ENCODE results near the gene ZNF195.

Gene ZNF195

DNA sequence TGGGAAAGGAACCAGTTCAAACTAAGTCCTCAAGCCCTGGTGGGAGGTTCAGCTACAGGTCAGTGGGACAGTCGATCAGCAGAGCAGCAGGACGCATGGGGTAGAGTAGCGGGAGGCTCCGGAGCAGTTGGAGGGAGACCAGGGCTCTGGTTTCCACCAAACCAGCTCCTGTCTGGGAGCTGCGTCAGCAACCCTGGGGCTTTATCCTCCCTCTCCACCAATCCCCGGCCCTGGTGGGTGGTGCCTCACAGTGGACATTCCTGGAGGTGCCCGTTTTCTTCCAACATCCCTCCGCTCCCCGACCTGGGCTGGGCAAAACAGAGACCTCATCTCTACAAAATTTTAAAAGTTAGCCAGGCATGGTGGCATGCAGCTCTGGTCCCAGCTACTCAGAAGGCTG lies 32.4 kb downstream of the ZNF195 start:
- Histone ChIP-seq H3K79me2 (ENCODE audit: low read length) (no peaks in the 10 kb centered on the region), H3K27me3 (replicated peaks; ENCODE audit: insufficient read depth, low read length) (no peaks in the 10 kb centered on the region), H3K9ac (ENCODE audit: low read length) (no peak overlapping the region), H3K4me2 (ENCODE audit: low read depth, low read length) (no peak overlapping the region), H3K36me3 (replicated peaks; ENCODE audit: insufficient read depth, low read length) (no peaks in the 10 kb centered on the region), H3K27ac (ENCODE audit: low read length) (no peak overlapping the region), H3K9me3 (replicated peaks; ENCODE audit: insufficient read depth, low read length) (no peaks in the 10 kb centered on the region; the same call in 1 of the 2 replicates), H2AFZ (ENCODE audit: low read length) (no peak overlapping the region), H3K4me1 (ENCODE audit: low read length) (no peaks in the 10 kb centered on the region), H3K4me3 (ENCODE audit: low read length) (no peak overlapping the region), H3K9me2 (replicated peaks; ENCODE audit: insufficient read depth, low read length) (no peaks in the 10 kb centered on the region), H4K20me1 (ENCODE audit: insufficient read depth, low read length) (no peaks in the 10 kb centered on the region), H3F3A (ENCODE audit: insufficient read depth, low read length) (no peaks in the 10 kb centered on the region)
- no peak for TF ChIP-seq EZH2 (optimal IDR thresholded peaks at IDR 0.05; ENCODE audit: low read depth, low read length)
- TF ChIP-seq, protein P1, sequence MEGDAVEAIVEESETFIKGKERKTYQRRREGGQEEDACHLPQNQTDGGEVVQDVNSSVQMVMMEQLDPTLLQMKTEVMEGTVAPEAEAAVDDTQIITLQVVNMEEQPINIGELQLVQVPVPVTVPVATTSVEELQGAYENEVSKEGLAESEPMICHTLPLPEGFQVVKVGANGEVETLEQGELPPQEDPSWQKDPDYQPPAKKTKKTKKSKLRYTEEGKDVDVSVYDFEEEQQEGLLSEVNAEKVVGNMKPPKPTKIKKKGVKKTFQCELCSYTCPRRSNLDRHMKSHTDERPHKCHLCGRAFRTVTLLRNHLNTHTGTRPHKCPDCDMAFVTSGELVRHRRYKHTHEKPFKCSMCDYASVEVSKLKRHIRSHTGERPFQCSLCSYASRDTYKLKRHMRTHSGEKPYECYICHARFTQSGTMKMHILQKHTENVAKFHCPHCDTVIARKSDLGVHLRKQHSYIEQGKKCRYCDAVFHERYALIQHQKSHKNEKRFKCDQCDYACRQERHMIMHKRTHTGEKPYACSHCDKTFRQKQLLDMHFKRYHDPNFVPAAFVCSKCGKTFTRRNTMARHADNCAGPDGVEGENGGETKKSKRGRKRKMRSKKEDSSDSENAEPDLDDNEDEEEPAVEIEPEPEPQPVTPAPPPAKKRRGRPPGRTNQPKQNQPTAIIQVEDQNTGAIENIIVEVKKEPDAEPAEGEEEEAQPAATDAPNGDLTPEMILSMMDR (IDR thresholded peaks at IDR 0.05; ENCODE audit: low read length), result no peak
- TF ChIP-seq EZH2phosphoT487 (IDR thresholded peaks at IDR 0.05; ENCODE audit: low read length), result no peak
- no peak for DNase-seq

DNA sequence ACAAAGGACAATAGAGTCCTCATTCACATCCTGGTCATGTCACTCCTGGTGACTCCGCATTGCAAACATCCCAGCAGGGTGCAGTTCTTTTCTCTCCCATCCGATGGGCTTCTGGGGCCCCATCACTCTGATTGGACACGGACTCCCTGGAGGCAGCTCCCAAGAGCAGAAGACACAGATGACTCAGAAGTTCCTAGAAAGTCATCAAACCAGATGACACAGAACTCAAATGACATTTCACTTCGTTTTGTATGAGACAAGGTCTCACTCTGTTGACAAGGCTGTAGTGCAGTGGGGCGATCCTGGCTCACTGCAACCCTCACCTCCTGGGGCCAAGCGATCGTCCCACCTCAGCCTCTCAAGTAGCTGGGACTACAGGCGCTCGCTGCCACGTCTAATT lies 33.2 kb downstream of the ZNF195 start:
- Histone ChIP-seq H3K79me2 (ENCODE audit: low read length) (no peaks in the 10 kb centered on the region), H3K27me3 (replicated peaks; ENCODE audit: insufficient read depth, low read length) (no peaks in the 10 kb centered on the region), H4K20me1 (ENCODE audit: insufficient read depth, low read length) (no peaks in the 10 kb centered on the region), H3K9me2 (replicated peaks; ENCODE audit: insufficient read depth, low read length) (no peaks in the 10 kb centered on the region), H3K9ac (ENCODE audit: low read length) (no peak overlapping the region), H3K9me3 (replicated peaks; ENCODE audit: insufficient read depth, low read length) (no peaks in the 10 kb centered on the region; the same call in 1 of the 2 replicates), H3K4me2 (ENCODE audit: low read depth, low read length) (no peak overlapping the region), H3K4me1 (ENCODE audit: low read length) (no peaks in the 10 kb centered on the region), H3F3A (ENCODE audit: insufficient read depth, low read length) (no peaks in the 10 kb centered on the region), H3K36me3 (replicated peaks; ENCODE audit: insufficient read depth, low read length) (no peaks in the 10 kb centered on the region), H2AFZ (ENCODE audit: low read length) (no peak overlapping the region), H3K4me3 (ENCODE audit: low read length) (no peak overlapping the region), H3K27ac (ENCODE audit: low read length) (no peak overlapping the region)
- TF ChIP-seq, protein P1 (IDR thresholded peaks at IDR 0.05; ENCODE audit: low read length), result no peak
- TF ChIP-seq EZH2 (optimal IDR thresholded peaks at IDR 0.05; ENCODE audit: low read depth, low read length) (no peak), EZH2phosphoT487 (IDR thresholded peaks at IDR 0.05; ENCODE audit: low read length) (no peak)
- DNase-seq, result no peak

DNA sequence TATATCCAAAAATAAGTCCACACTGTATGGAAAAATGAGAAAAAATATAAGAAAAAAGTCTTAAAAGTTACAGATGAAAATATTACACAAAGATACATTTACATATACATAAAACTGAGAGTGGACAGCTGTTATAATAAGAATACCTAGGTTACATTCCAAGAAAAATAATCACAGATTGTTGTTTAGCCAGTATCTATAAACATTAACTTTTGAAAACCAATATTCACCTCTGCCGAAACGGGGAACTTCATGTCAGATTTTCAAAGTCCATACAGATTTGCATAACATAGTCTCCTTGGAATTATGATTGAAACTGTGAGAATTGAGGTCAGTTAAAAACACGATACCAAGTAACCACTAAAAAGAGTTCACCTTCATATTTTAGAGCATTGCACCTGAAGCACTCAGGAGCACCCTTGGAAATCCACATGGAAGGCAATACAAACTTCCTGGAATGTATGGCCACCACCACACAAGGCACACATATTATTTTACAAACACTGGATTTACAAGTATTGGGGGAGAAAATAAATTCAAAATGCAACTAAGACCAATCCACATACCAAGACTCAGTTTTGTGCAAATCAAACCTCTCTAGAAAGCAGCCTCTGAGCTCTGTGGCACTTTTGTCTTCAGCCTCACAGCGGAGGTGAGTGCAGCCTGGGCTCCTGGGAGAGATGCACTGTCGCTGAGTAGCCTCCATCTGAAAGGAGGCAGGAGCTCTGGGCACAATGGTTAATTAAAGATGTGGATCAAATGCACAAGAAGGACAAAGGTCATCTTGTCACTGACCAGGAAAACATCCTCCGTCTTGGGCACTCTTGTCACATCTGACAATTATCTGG lies 34.4 kb downstream of the ZNF195 start:
- H3K27ac ChIP-seq (ENCODE audit: low read length), result no peak overlapping the region
- H3K9me3 ChIP-seq (replicated peaks; ENCODE audit: insufficient read depth, low read length), result no peaks in the 10 kb centered on the region
- no peaks in the 10 kb centered on the region for H3K36me3 ChIP-seq (replicated peaks; ENCODE audit: insufficient read depth, low read length)
- no peak overlapping the region for H3K4me3 ChIP-seq (ENCODE audit: low read length)
- TF ChIP-seq, protein P1 (IDR thresholded peaks at IDR 0.05; ENCODE audit: low read length), result no peak
- TF ChIP-seq EZH2phosphoT487 (IDR thresholded peaks at IDR 0.05; ENCODE audit: low read length) (no peak), EZH2 (optimal IDR thresholded peaks at IDR 0.05; ENCODE audit: low read depth, low read length) (no peak)
- no peaks in the 10 kb centered on the region for H3K4me1 ChIP-seq (ENCODE audit: low read length)
- no peak overlapping the region for H2AFZ ChIP-seq (ENCODE audit: low read length)
- no peak overlapping the region for H3K9ac ChIP-seq (ENCODE audit: low read length)
- no peaks in the 10 kb centered on the region for H3K9me2 ChIP-seq (replicated peaks; ENCODE audit: insufficient read depth, low read length)
- no peak for DNase-seq
- H3K4me2 ChIP-seq (ENCODE audit: low read depth, low read length), result no peak overlapping the region
- no peaks in the 10 kb centered on the region for H3K27me3 ChIP-seq (replicated peaks; ENCODE audit: insufficient read depth, low read length)
- no peaks in the 10 kb centered on the region for H3K79me2 ChIP-seq (ENCODE audit: low read length)
- no peaks in the 10 kb centered on the region for H3F3A ChIP-seq (ENCODE audit: insufficient read depth, low read length)
- no peaks in the 10 kb centered on the region for H4K20me1 ChIP-seq (ENCODE audit: insufficient read depth, low read length)
